ENCODE data around the gene TP53RK.

The TP53RK gene

DNA sequence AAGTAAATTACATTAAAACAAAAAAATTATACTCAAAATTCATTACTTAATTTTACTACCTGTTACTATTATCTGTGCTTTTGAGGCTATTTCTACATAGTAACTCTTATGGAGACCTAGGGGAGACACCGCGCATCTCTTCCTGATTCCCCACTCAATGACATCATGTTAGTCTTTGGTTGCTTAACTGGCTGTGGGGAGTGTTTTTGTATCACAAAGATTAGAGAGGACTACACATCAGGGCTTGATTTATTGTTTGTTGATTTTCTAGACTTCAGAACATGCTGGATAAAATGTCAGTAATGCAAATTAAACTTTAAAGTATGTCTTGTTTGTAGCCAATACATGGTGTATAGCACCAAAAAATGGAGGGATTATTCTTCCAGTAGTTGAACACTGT is 46.2 kb upstream of the TP53RK start:
- Histone ChIP-seq H3K4me1 (ENCODE audit: control insufficient read depth, insufficient read depth, low read length) (0 out of 2 replicates have a peak, but pooled peaks cover 2% of the 10 kb centered on the region), H3K36me3 (ENCODE audit: control insufficient read depth in 2 of 2, insufficient read depth in 1 of 2, low read length in 2 of 2) (no peaks in the 10 kb centered on the region), H3K4me3 (ENCODE audit: low read depth, low read length) (no peak overlapping the region), H3K27ac (ENCODE audit: extremely low read depth, low read depth, low read length) (no peak overlapping the region), H3K9me3 (ENCODE audit: control insufficient read depth, insufficient read depth, low read depth, low read length) (no peaks in the 10 kb centered on the region)
- TF ChIP-seq ZFP3 (tag by site-specific recombination; IDR thresholded peaks at IDR 0.05; ENCODE audit: low read depth) (no peak), OSR2 (tag by site-specific recombination; IDR thresholded peaks at IDR 0.05) (no peak), ATF2 (tag by site-specific recombination; IDR thresholded peaks at IDR 0.05; ENCODE audit: low read depth) (peak; percentile 44; the same call in 1 of the 2 replicates), ZNF768 (tag by site-specific recombination; IDR thresholded peaks at IDR 0.05) (no peak)
- CTCF ChIA-PET, result interaction anchor here (0.7 to 1.3 kb wide), 2 partner anchors 16 to 563 kb away, joined by 4 to 5 read pairs; no protein-coding TSS in a partner anchor
- POLR2A ChIA-PET, result no interaction called here

GRCh38 chr20:46731770-46732169 is 42.5 kb upstream of the TP53RK start:
- H3K27ac ChIP-seq (ENCODE audit: extremely low read depth, low read depth, low read length), result no peak overlapping the region
- TF ChIP-seq, protein P1, sequence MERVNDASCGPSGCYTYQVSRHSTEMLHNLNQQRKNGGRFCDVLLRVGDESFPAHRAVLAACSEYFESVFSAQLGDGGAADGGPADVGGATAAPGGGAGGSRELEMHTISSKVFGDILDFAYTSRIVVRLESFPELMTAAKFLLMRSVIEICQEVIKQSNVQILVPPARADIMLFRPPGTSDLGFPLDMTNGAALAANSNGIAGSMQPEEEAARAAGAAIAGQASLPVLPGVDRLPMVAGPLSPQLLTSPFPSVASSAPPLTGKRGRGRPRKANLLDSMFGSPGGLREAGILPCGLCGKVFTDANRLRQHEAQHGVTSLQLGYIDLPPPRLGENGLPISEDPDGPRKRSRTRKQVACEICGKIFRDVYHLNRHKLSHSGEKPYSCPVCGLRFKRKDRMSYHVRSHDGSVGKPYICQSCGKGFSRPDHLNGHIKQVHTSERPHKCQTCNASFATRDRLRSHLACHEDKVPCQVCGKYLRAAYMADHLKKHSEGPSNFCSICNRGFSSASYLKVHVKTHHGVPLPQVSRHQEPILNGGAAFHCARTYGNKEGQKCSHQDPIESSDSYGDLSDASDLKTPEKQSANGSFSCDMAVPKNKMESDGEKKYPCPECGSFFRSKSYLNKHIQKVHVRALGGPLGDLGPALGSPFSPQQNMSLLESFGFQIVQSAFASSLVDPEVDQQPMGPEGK (tag by site-specific recombination; IDR thresholded peaks at IDR 0.05), result no peak
- TF ChIP-seq HOXA7 (CRISPR knock-in tag; IDR thresholded peaks at IDR 0.05; ENCODE audit: borderline replicate concordance), result no peak
- no peak for TF ChIP-seq KLF8 (tag by site-specific recombination; IDR thresholded peaks at IDR 0.05)
- TF ChIP-seq ZNF221 (tag by site-specific recombination; IDR thresholded peaks at IDR 0.05; ENCODE audit: borderline replicate concordance), result no peak
- no peak overlapping the region for H3K4me3 ChIP-seq (ENCODE audit: low read depth, low read length)
- H3K4me1 ChIP-seq (ENCODE audit: control insufficient read depth, insufficient read depth, low read length), result 0 out of 2 replicates have a peak, but pooled peaks cover 2% of the 10 kb centered on the region
- ChIA-PET CTCF (interaction anchor here (0.6 kb wide), 1 partner anchor 671 kb away, joined by 4 read pairs; no protein-coding TSS in a partner anchor), POLR2A (no interaction called here)
- H3K9me3 ChIP-seq (ENCODE audit: control insufficient read depth, insufficient read depth, low read depth, low read length), result no peaks in the 10 kb centered on the region
- H3K36me3 ChIP-seq (ENCODE audit: control insufficient read depth in 2 of 2, insufficient read depth in 1 of 2, low read length in 2 of 2), result no peaks in the 10 kb centered on the region

DNA sequence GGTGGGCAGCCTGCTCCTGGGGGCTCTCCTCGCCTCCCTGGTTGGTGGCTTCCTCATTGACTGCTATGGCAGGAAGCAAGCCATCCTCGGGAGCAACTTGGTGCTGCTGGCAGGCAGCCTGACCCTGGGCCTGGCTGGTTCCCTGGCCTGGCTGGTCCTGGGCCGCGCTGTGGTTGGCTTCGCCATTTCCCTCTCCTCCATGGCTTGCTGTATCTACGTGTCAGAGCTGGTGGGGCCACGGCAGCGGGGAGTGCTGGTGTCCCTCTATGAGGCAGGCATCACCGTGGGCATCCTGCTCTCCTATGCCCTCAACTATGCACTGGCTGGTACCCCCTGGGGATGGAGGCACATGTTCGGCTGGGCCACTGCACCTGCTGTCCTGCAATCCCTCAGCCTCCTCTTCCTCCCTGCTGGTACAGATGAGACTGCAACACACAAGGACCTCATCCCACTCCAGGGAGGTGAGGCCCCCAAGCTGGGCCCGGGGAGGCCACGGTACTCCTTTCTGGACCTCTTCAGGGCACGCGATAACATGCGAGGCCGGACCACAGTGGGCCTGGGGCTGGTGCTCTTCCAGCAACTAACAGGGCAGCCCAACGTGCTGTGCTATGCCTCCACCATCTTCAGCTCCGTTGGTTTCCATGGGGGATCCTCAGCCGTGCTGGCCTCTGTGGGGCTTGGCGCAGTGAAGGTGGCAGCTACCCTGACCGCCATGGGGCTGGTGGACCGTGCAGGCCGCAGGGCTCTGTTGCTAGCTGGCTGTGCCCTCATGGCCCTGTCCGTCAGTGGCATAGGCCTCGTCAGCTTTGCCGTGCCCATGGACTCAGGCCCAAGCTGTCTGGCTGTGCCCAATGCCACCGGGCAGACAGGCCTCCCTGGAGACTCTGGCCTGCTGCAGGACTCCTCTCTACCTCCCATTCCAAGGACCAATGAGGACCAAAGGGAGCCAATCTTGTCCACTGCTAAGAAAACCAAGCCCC is 36.2 kb upstream of the TP53RK start:
- no peaks in the 10 kb centered on the region for H3K4me1 ChIP-seq (ENCODE audit: control insufficient read depth, insufficient read depth, low read length)
- no peak overlapping the region for H3K27ac ChIP-seq (ENCODE audit: extremely low read depth, low read depth, low read length)
- CTCF ChIA-PET, result interaction anchor here (0.7 kb wide), 1 partner anchor 16 kb away, joined by 3 read pairs; no protein-coding TSS in a partner anchor
- H3K4me3 ChIP-seq (ENCODE audit: low read depth, low read length), result no peak overlapping the region
- POLR2A ChIA-PET, result no interaction called here
- H3K9me3 ChIP-seq (ENCODE audit: control insufficient read depth, insufficient read depth, low read depth, low read length), result no peaks in the 10 kb centered on the region
- H3K36me3 ChIP-seq (ENCODE audit: control insufficient read depth in 2 of 2, insufficient read depth in 1 of 2, low read length in 2 of 2), result no peaks in the 10 kb centered on the region
- TF ChIP-seq ZSCAN23 (tag by site-specific recombination; IDR thresholded peaks at IDR 0.05) (no peak), ZNF148 (tag by site-specific recombination; IDR thresholded peaks at IDR 0.05; ENCODE audit: borderline replicate concordance) (no peak), ZNF514 (tag by site-specific recombination; IDR thresholded peaks at IDR 0.05) (no peak), ZXDB (tag by site-specific recombination; IDR thresholded peaks at IDR 0.05) (no peak), ZSCAN16 (tag by site-specific recombination; IDR thresholded peaks at IDR 0.05) (no peak), ZNF621 (tag by site-specific recombination; IDR thresholded peaks at IDR 0.05) (no peak), ZNF626 (tag by site-specific recombination; IDR thresholded peaks at IDR 0.05) (no peak), ZNF221 (tag by site-specific recombination; IDR thresholded peaks at IDR 0.05; ENCODE audit: borderline replicate concordance) (no peak), ELK4 (IDR thresholded peaks at IDR 0.05; ENCODE audit: borderline replicate concordance, low read depth, low read length) (no peak), ZNF292 (tag by site-specific recombination; IDR thresholded peaks at IDR 0.05; ENCODE audit: borderline replicate concordance, low read depth) (no peak), ZNF169 (tag by site-specific recombination; IDR thresholded peaks at IDR 0.05) (no peak), ZNF645 (tag by site-specific recombination; IDR thresholded peaks at IDR 0.05) (no peak), ZNF670 (tag by site-specific recombination; IDR thresholded peaks at IDR 0.05; ENCODE audit: low read depth) (no peak), ZNF202 (tag by site-specific recombination; IDR thresholded peaks at IDR 0.05; ENCODE audit: borderline replicate concordance) (no peak)
